ENCODE results near the gene PDCD11.
"Not testable (repeated sequence)": the region's sequence is repeated elsewhere in the genome, so short reads cannot be mapped to it uniquely, and the experiment has no call there.

DNA sequence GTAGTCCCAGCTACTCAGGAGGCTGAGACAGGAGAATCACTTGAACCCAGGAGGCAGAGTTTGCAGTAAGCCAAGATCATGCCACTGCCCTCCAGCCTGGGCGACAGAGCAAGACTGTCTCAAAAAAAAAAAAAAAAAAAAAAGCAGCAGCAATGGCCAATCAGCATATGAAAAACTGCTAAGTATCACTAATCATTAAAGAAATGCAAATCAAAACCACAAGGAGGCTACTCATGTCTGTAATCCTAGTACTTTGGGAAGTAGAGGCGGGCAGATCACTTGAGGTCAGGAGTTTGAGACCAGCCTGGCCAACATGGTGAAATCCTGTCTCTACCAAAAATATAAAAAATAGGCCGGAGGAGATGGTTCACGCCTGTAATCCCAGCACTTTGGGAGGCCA, 41.9 kb upstream of the PDCD11 start:
- TF ChIP-seq EP300 (conservative IDR thresholded peaks at IDR 0.05; ENCODE audit: poor library complexity, severe bottlenecking); POLR2AphosphoS5 (IDR thresholded peaks at IDR 0.05); TAF1 (IDR thresholded peaks at IDR 0.05; ENCODE audit: low read depth); RAD21 (conservative IDR thresholded peaks at IDR 0.05); EZH2 (IDR thresholded peaks at IDR 0.05; ENCODE audit: borderline replicate concordance, insufficient read depth, low read length, poor library complexity, severe bottlenecking); SMC3 (conservative IDR thresholded peaks at IDR 0.05; ENCODE audit: poor library complexity); MXI1 (conservative IDR thresholded peaks at IDR 0.05; ENCODE audit: poor library complexity, severe bottlenecking): not testable (repeated sequence)
- TF ChIP-seq, protein P1, sequence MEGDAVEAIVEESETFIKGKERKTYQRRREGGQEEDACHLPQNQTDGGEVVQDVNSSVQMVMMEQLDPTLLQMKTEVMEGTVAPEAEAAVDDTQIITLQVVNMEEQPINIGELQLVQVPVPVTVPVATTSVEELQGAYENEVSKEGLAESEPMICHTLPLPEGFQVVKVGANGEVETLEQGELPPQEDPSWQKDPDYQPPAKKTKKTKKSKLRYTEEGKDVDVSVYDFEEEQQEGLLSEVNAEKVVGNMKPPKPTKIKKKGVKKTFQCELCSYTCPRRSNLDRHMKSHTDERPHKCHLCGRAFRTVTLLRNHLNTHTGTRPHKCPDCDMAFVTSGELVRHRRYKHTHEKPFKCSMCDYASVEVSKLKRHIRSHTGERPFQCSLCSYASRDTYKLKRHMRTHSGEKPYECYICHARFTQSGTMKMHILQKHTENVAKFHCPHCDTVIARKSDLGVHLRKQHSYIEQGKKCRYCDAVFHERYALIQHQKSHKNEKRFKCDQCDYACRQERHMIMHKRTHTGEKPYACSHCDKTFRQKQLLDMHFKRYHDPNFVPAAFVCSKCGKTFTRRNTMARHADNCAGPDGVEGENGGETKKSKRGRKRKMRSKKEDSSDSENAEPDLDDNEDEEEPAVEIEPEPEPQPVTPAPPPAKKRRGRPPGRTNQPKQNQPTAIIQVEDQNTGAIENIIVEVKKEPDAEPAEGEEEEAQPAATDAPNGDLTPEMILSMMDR (IDR thresholded peaks at IDR 0.05; ENCODE audit: poor library complexity, severe bottlenecking) = not testable (repeated sequence)
- TF ChIP-seq, protein P2, sequence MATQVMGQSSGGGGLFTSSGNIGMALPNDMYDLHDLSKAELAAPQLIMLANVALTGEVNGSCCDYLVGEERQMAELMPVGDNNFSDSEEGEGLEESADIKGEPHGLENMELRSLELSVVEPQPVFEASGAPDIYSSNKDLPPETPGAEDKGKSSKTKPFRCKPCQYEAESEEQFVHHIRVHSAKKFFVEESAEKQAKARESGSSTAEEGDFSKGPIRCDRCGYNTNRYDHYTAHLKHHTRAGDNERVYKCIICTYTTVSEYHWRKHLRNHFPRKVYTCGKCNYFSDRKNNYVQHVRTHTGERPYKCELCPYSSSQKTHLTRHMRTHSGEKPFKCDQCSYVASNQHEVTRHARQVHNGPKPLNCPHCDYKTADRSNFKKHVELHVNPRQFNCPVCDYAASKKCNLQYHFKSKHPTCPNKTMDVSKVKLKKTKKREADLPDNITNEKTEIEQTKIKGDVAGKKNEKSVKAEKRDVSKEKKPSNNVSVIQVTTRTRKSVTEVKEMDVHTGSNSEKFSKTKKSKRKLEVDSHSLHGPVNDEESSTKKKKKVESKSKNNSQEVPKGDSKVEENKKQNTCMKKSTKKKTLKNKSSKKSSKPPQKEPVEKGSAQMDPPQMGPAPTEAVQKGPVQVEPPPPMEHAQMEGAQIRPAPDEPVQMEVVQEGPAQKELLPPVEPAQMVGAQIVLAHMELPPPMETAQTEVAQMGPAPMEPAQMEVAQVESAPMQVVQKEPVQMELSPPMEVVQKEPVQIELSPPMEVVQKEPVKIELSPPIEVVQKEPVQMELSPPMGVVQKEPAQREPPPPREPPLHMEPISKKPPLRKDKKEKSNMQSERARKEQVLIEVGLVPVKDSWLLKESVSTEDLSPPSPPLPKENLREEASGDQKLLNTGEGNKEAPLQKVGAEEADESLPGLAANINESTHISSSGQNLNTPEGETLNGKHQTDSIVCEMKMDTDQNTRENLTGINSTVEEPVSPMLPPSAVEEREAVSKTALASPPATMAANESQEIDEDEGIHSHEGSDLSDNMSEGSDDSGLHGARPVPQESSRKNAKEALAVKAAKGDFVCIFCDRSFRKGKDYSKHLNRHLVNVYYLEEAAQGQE (IDR thresholded peaks at IDR 0.05; ENCODE audit: borderline replicate concordance) = not testable (repeated sequence)
